GM23338 (cell line): ENCODE results near the gene SND1. TPM values are rescaled to one million over a fixed set of nuclear protein-coding genes. Genes with fewer than 3 reads are reported as not detected.

Experiments used
- ATAC-seq: fragments of 200-7000 bp; cut with Tn5 transposase; 3 replicates; pipeline ENCODE4 v1.9.1; 2020
- DNase-seq: peaks from one replicate; pipeline ENCODE4 v3.0.0-alpha.2; 2015; ENCODE audit warnings: low spot score
- H2AFZ ChIP-seq: fragments of 200-600 bp; sonication (generic); 2 replicates; pipeline ENCODE4 v1.8.0; 2016; ENCODE audit warnings: antibody characterized with exemption, mild to moderate bottlenecking, moderate library complexity
- H3F3A ChIP-seq: fragments of 200-600 bp; sonication (generic); replicated peaks from 2 replicates; pipeline ENCODE4 v1.8.0; 2017; ENCODE audit warnings: antibody characterized with exemption, mixed run types, low read depth
- H3K27ac ChIP-seq: fragments of 200-600 bp; sonication (generic); 2 replicates; pipeline ENCODE4 v1.6.1; 2016; ENCODE audit warnings: low read depth
- H3K27me3 ChIP-seq: fragments of 200-600 bp; sonication (generic); 2 replicates; pipeline ENCODE4 v1.8.0; 2016; ENCODE audit warnings: mild to moderate bottlenecking, mixed run types, moderate library complexity; ENCODE audit not compliant: insufficient read depth
- H3K36me3 ChIP-seq: fragments of 200-600 bp; sonication (generic); 2 replicates; pipeline ENCODE4 v1.8.0; 2016; ENCODE audit warnings: mild to moderate bottlenecking; ENCODE audit not compliant: insufficient read depth
- H3K4me1 ChIP-seq: fragments of 200-600 bp; sonication (generic); 2 replicates; pipeline ENCODE4 v1.8.0; 2016; ENCODE audit warnings: mild to moderate bottlenecking, moderate library complexity; ENCODE audit not compliant: insufficient read depth
- H3K4me2 ChIP-seq: fragments of 200-600 bp; sonication (generic); 2 replicates; pipeline ENCODE4 v1.7.1; 2017; ENCODE audit warnings: mixed run types
- H3K4me3 ChIP-seq: fragments of 200-600 bp; sonication (generic); 2 replicates; pipeline ENCODE4 v1.6.1; 2016; ENCODE audit warnings: mixed run types
- H3K79me2 ChIP-seq: fragments of 200-600 bp; sonication (generic); replicated peaks from 2 replicates; pipeline ENCODE4 v1.8.0; 2017; ENCODE audit warnings: mild to moderate bottlenecking; ENCODE audit not compliant: insufficient read depth
- H3K9me2 ChIP-seq: fragments of 200-600 bp; sonication (generic); 2 replicates; pipeline ENCODE4 v1.8.0; 2017; ENCODE audit not compliant: insufficient read depth
- H4K20me1 ChIP-seq: fragments of 200-600 bp; sonication (generic); replicated peaks from 2 replicates; pipeline ENCODE4 v1.8.0; 2017; ENCODE audit warnings: mild to moderate bottlenecking; ENCODE audit not compliant: insufficient read depth
- H3K27ac Mint-ChIP-seq: 2 replicates; pipeline ENCODE4 v1.8.0; 2020; ENCODE audit warnings: inconsistent platforms, mild to moderate bottlenecking, moderate library complexity, mixed read lengths
- H3K27me3 Mint-ChIP-seq: 3 replicates; pipeline ENCODE4 v1.8.0; 2022; ENCODE audit warnings: low read depth, mild to moderate bottlenecking, moderate library complexity, mixed read lengths, inconsistent platforms; ENCODE audit not compliant: insufficient read depth, poor library complexity
- H3K36me3 Mint-ChIP-seq: 3 replicates; pipeline ENCODE4 v1.8.0; 2021; ENCODE audit warnings: low read depth, mild to moderate bottlenecking, inconsistent platforms, moderate library complexity, mixed read lengths
- H3K4me1 Mint-ChIP-seq: 3 replicates; pipeline ENCODE4 v1.8.0; 2020; ENCODE audit warnings: mild to moderate bottlenecking, inconsistent platforms, mixed read lengths
- H3K4me3 Mint-ChIP-seq: 3 replicates; pipeline ENCODE4 v1.8.0; 2021; ENCODE audit warnings: moderate library complexity, mild to moderate bottlenecking, inconsistent platforms, mixed read lengths
- H3K9me3 Mint-ChIP-seq: 3 replicates; pipeline ENCODE4 v1.8.0; 2020; ENCODE audit warnings: moderate library complexity, mild to moderate bottlenecking, inconsistent platforms, mixed read lengths
- CREB1 ChIP-seq: fragments of 250-450 bp; sonication (Bioruptor Pico); IDR thresholded peaks from 2 replicates; pipeline ENCODE4 v1.5.0; 2020; ENCODE audit warnings: low read depth, mild to moderate bottlenecking, moderate library complexity
- CTCF ChIP-seq, 2 experiments: fragments of 200-600 bp in 1 of 2; sonication (generic) in 1 of 2; conservative IDR thresholded peaks; 2 replicates each; pipeline versions ENCODE4 v1.5.1 to v1.6.1; 2016 to 2017; ENCODE audit warnings: antibody characterized with exemption in 2 of 2, low read depth in 2 of 2, mild to moderate bottlenecking in 2 of 2, moderate library complexity in 1 of 2
- ETS1 ChIP-seq: IDR thresholded peaks from 2 replicates; pipeline ENCODE4 v1.6.1; 2016; ENCODE audit warnings: antibody characterized with exemption
- EZH2 ChIP-seq: fragments of 200-600 bp; sonication (generic); IDR thresholded peaks from one replicate; pipeline ENCODE4 v1.8.0; 2017; ENCODE audit warnings: antibody characterized with exemption, mild to moderate bottlenecking, low read depth; ENCODE audit not compliant: unreplicated experiment
- EZH2phosphoT487 ChIP-seq: fragments of 200-600 bp; sonication (generic); IDR thresholded peaks from one replicate; pipeline ENCODE4 v1.8.1; 2018; ENCODE audit warnings: antibody characterized with exemption; ENCODE audit not compliant: unreplicated experiment
- JUNB ChIP-seq: IDR thresholded peaks from one replicate; pipeline ENCODE4 v1.6.1; 2016; ENCODE audit warnings: antibody characterized with exemption; ENCODE audit not compliant: unreplicated experiment
- NANOG ChIP-seq: IDR thresholded peaks from 2 replicates; pipeline ENCODE4 v1.6.1; 2016; ENCODE audit warnings: antibody characterized with exemption, borderline replicate concordance
- POLR2AphosphoS5 ChIP-seq: IDR thresholded peaks from 2 replicates; pipeline ENCODE4 v1.6.1; 2016; ENCODE audit warnings: antibody characterized with exemption, low read depth
- REST ChIP-seq: IDR thresholded peaks from one replicate; pipeline ENCODE4 v1.6.1; 2018; ENCODE audit warnings: antibody characterized with exemption; ENCODE audit not compliant: unreplicated experiment
- STAT1 ChIP-seq: IDR thresholded peaks from one replicate; pipeline ENCODE4 v1.6.1; 2016; ENCODE audit warnings: antibody characterized with exemption; ENCODE audit not compliant: unreplicated experiment
- ZNF114 ChIP-seq: fragments of 250-450 bp; sonication (Bioruptor Pico); IDR thresholded peaks from 2 replicates; pipeline ENCODE4 v1.5.0; 2020; ENCODE audit warnings: mild to moderate bottlenecking, moderate library complexity
- ZNF331 ChIP-seq: fragments of 250-450 bp; sonication (Bioruptor Pico); IDR thresholded peaks from 2 replicates; pipeline ENCODE4 v1.5.0; 2020; ENCODE audit warnings: low read depth, mild to moderate bottlenecking, moderate library complexity
- ZNF462 ChIP-seq: fragments of 250-450 bp; sonication (Bioruptor Pico); IDR thresholded peaks from 2 replicates; pipeline ENCODE4 v1.5.0; 2020; ENCODE audit warnings: mild to moderate bottlenecking, moderate library complexity
- polyA plus RNA-seq: library from polyadenylated mRNA; unstranded; fragments of >200 nt; fragmentation: Nextera tagmentation; extraction: Ambion mirVana; gene quantifications from 2 replicates; pipeline ENCODE4 v1.2.1, GENCODE V29; 2016
- total RNA-seq: library from RNA; depleted of rRNA; stranded (reverse); fragments of >200 nt; shearing (Covaris generic); gene quantifications from 2 replicates; pipeline ENCODE4 v1.2.3, GENCODE V29; 2014

Gene SND1
- total and polyA plus RNA-seq, 2 experiments from 2014 or later, result 107 to 254 TPM

GRCh38 chr7:127895814-127896280, 243.9 kb downstream of the SND1 start:
- H3K4me1 ChIP-seq, result peaks cover 69% of the 10 kb centered on the region
- DNase-seq (no peak), ATAC-seq (peak; percentile 18; the same call in 1 of the 3 replicates)
- Mint-ChIP-seq H3K4me3 (no peak overlapping the region), H3K27me3 (peaks cover 5% of the 10 kb centered on the region), H3K36me3 (peaks cover 11% of the 10 kb centered on the region; the same call in 2 of the 3 replicates), H3K4me1 (peaks cover 40% of the 10 kb centered on the region), H3K9me3 (no peaks in the 10 kb centered on the region), H3K27ac (no peak overlapping the region)
- 0 out of 2 replicates have a peak overlapping the region, but pooled peaks have one; percentile 19 for H3K4me3 ChIP-seq
- no peaks in the 10 kb centered on the region for H3K36me3 ChIP-seq
- H3K79me2 ChIP-seq, result peaks cover 65% of the 10 kb centered on the region
- H4K20me1 ChIP-seq, result peaks cover 13% of the 10 kb centered on the region
- H2AFZ ChIP-seq, result no peak overlapping the region
- no peaks in the 10 kb centered on the region for H3K27me3 ChIP-seq
- H3K9me2 ChIP-seq, result no peaks in the 10 kb centered on the region
- H3K27ac ChIP-seq, result no peak overlapping the region
- H3F3A ChIP-seq, result no peaks in the 10 kb centered on the region
- TF ChIP-seq REST (no peak), JUNB (no peak), ZNF331 (no peak), EZH2phosphoT487 (no peak), CTCF (conservative IDR thresholded peaks at IDR 0.05; ENCODE audit: low read depth in 2 of 2) (no peak), CREB1 (no peak), STAT1 (no peak), ETS1 (no peak), ZNF114 (no peak), ZNF462 (CRISPR knock-in tag) (no peak), POLR2AphosphoS5 (no peak), EZH2 (no peak), NANOG (no peak)
- H3K4me2 ChIP-seq, result peak overlapping the region; percentile 56
